Activated CD8-positive, alpha-beta memory T cell treated with anti-CD3 and anti-CD28 coated beads for 36 hours (primary cell): ENCODE measurements around the gene EXOC6B. TPM values are rescaled to one million over a fixed set of nuclear protein-coding genes. Genes with fewer than 3 reads are reported as not detected.

ENCODE experiments used
- CTCF ChIA-PET: fragments of 350-600 bp; sonication (Branson Sonifier 250); formaldehyde crosslinking; loops from one replicate; lab custom pipeline; 2021; ENCODE audit warnings: antibody characterized with exemption; lab: Charles Lee
- POLR2A ChIA-PET: fragments of 350-600 bp; sonication (Branson Sonifier 250); formaldehyde crosslinking; loops from one replicate; lab custom pipeline; 2021; ENCODE audit warnings: antibody characterized with exemption; lab: Charles Lee
- total RNA-seq, 2 experiments: library from RNA; stranded (reverse); gene quantifications; one replicate each; pipeline ENCODE4 v1.2.3, GENCODE V29; 2021

Gene EXOC6B
- total RNA-seq, 2 experiments from 2014 or later: 7.0 to 7.8 TPM

GRCh38 chr2:72141032-72141645 is 684.7 kb downstream of the EXOC6B start:
- POLR2A ChIA-PET: no interaction called here
- CTCF ChIA-PET: no interaction called here

GRCh38 chr2:72140621-72140960 is 685.2 kb downstream of the EXOC6B start:
- POLR2A ChIA-PET: no interaction called here
- CTCF ChIA-PET: interaction anchor here (1.4 kb wide), 1 partner anchor 12 kb away, joined by 6 read pairs; no protein-coding TSS in a partner anchor

- CTCF ChIA-PET: interaction anchor here (1.4 kb wide), 1 partner anchor 12 kb away, joined by 6 read pairs; no protein-coding TSS in a partner anchor
- POLR2A ChIA-PET: no interaction called here
Observed at GRCh38 chr2:72139874-72140620, 685.8 kb downstream of the EXOC6B start.

GRCh38 chr2:72139471-72139873 is 686.4 kb downstream of the EXOC6B start:
- ChIA-PET CTCF (interaction anchor here (1.4 kb wide), 1 partner anchor 13 kb away, joined by 6 read pairs; no protein-coding TSS in a partner anchor), POLR2A (no interaction called here)

- ChIA-PET POLR2A (no interaction called here), CTCF (interaction anchor here (1.4 kb wide), 1 partner anchor 13 kb away, joined by 6 read pairs; no protein-coding TSS in a partner anchor)
Observed at GRCh38 chr2:72138921-72139381, 686.9 kb downstream of the EXOC6B start.

GRCh38 chr2:72138011-72138881 is 687.6 kb downstream of the EXOC6B start:
- CTCF ChIA-PET: interaction anchor here (1.0 to 1.2 kb wide), 2 partner anchors 12 to 14 kb away, joined by 5 to 6 read pairs; no protein-coding TSS in a partner anchor
- POLR2A ChIA-PET: no interaction called here

GRCh38 chr2:72137498-72138010 is 688.3 kb downstream of the EXOC6B start:
- ChIA-PET CTCF (interaction anchor here (1.0 to 1.2 kb wide), 2 partner anchors 13 to 14 kb away, joined by 5 to 6 read pairs; no protein-coding TSS in a partner anchor), POLR2A (no interaction called here)

- POLR2A ChIA-PET: no interaction called here
- CTCF ChIA-PET: interaction anchor here (1.0 to 1.2 kb wide), 2 partner anchors 13 to 15 kb away, joined by 5 to 6 read pairs; no protein-coding TSS in a partner anchor
Observed at GRCh38 chr2:72136933-72137497, 688.8 kb downstream of the EXOC6B start.

- ChIA-PET CTCF (no interaction called here), POLR2A (no interaction called here)
Observed at GRCh38 chr2:72136331-72136730, 689.5 kb downstream of the EXOC6B start.

GRCh38 chr2:72135921-72136320 is 689.9 kb downstream of the EXOC6B start:
- ChIA-PET CTCF (no interaction called here), POLR2A (no interaction called here)

GRCh38 chr2:72134997-72135800 is 690.6 kb downstream of the EXOC6B start:
- ChIA-PET CTCF (no interaction called here), POLR2A (no interaction called here)

GRCh38 chr2:72134408-72134996 is 691.3 kb downstream of the EXOC6B start:
- ChIA-PET CTCF (no interaction called here), POLR2A (no interaction called here)

- POLR2A ChIA-PET: no interaction called here
- CTCF ChIA-PET: no interaction called here
Observed at GRCh38 chr2:72133721-72134407, 692.0 kb downstream of the EXOC6B start.

GRCh38 chr2:72132981-72133720 is 692.7 kb downstream of the EXOC6B start:
- POLR2A ChIA-PET: no interaction called here
- CTCF ChIA-PET: no interaction called here

- POLR2A ChIA-PET: no interaction called here
- CTCF ChIA-PET: no interaction called here
Observed at GRCh38 chr2:72131916-72132841, 693.7 kb downstream of the EXOC6B start.
